Lower lobe of right lung (tissue), 2 donors: ENCODE measurements around the gene SPATA18. TPM values are rescaled to one million over a fixed set of nuclear protein-coding genes. Genes with fewer than 3 reads are reported as not detected.
"Not testable (repeated sequence)": the region's sequence is repeated elsewhere in the genome, so short reads cannot be mapped to it uniquely, and the experiment has no call there.

Experiments used
- ATAC-seq, 2 donors: fragments of 200-7000 bp; cut with Tn5 transposase; one replicate each; pipeline ENCODE4 v1.9.1; 2020 to 2022; ENCODE audit warnings: mild to moderate bottlenecking in 2 of 2, moderate library complexity in 2 of 2
- DNase-seq: peaks from one replicate; pipeline ENCODE4 v3.0.0-alpha.2; 2020
- H3K27ac ChIP-seq: fragments of 200-600 bp; one replicate; pipeline ENCODE4 v1.8.0; 2022
- H3K27me3 ChIP-seq: fragments of 200-600 bp; one replicate; pipeline ENCODE4 v1.8.0; 2022; ENCODE audit warnings: low read depth
- H3K36me3 ChIP-seq: fragments of 200-600 bp; one replicate; pipeline ENCODE4 v1.8.0; 2022; ENCODE audit warnings: mild to moderate bottlenecking
- H3K4me1 ChIP-seq: fragments of 200-600 bp; one replicate; pipeline ENCODE4 v1.8.0; 2022
- H3K4me3 ChIP-seq: fragments of 200-600 bp; one replicate; pipeline ENCODE4 v1.8.0; 2022; ENCODE audit warnings: mild to moderate bottlenecking
- H3K9me3 ChIP-seq: fragments of 200-600 bp; one replicate; pipeline ENCODE4 v1.8.0; 2022
- CTCF ChIP-seq: fragments of 200-600 bp; IDR thresholded peaks from one replicate; pipeline ENCODE4 v1.8.0; 2022; ENCODE audit warnings: antibody characterized with exemption, mild to moderate bottlenecking
- intact Hi-C: fragments of 100-400 bp; cut with DNase I; formaldehyde crosslinking; loops from one replicate; pipeline ENCODE4 v1.11.0; 2022
- total RNA-seq: library from RNA; stranded (reverse); fragmentation: NEBNext Ultra II Directional; extraction: Animal tissue kit (Norgen Biotek cat#: 25700); gene quantifications from one replicate; pipeline ENCODE4 v1.2.1, GENCODE V29; 2021
- donor health status: DM: no; HTN: yes; CAD: no; lungs with severe emphysema.

Gene SPATA18
- total RNA-seq, 1 donor from 2014 or later, result 24.7 TPM

- Histone ChIP-seq H3K4me1 (no peaks in the 10 kb centered on the region), H3K36me3 (no peaks in the 10 kb centered on the region), H3K27me3 (no peaks in the 10 kb centered on the region), H3K27ac (no peak overlapping the region), H3K9me3 (no peaks in the 10 kb centered on the region), H3K4me3 (no peak overlapping the region)
- ATAC-seq (no peak), DNase-seq (no peak)
- TF ChIP-seq CTCF, result no peak
- intact Hi-C loops, result no loop called here
Measured at GRCh38 chr4:52126226-52126625, 75.1 kb downstream of the SPATA18 start.

DNA sequence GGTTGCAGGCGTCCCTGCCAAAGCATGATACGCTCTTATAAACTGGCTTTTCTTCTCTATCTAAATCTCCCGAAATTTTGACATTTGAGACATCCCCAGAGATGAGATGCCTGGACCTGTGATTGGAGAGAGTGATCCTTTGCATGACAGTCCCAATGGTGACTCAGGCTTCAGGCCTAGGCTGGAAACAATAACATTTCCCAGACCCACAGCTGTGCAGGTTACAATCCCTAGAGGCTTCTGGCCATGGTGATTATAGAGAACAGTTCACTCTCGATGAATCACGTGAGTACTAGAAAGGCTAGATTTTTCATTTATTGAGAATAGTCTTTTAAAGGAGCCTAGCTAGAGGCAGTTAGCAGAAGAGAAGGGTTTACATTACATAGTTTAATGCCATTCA, 75.9 kb downstream of the SPATA18 start:
- Histone ChIP-seq H3K9me3 (no peaks in the 10 kb centered on the region), H3K36me3 (no peaks in the 10 kb centered on the region), H3K27me3 (no peaks in the 10 kb centered on the region), H3K4me3 (no peak overlapping the region), H3K4me1 (no peaks in the 10 kb centered on the region), H3K27ac (no peak overlapping the region)
- intact Hi-C loops, result no loop called here
- TF ChIP-seq CTCF, result no peak
- ATAC-seq (no peak), DNase-seq (no peak)

DNA sequence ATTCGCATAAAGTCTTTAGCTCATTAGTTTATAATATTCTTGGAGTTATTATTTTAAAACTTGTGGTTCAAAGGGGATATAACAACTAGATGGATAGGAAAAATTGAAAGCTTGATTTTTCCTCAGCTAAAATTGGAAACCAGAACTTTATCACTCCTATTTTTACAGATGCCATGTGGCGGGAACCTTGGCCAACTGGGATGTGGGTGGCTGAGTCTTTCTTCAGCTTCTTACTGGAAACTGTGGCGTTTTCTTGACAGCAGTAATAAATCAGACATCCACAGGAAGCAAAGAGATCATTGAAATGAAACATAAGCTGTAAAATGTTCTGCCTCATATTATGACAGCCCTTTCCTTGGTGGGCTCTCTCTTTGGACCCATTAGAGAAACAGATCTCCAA, 84.1 kb downstream of the SPATA18 start:
- TF ChIP-seq CTCF, result no peak
- no peak overlapping the region for H3K27ac ChIP-seq
- DNase-seq, result no peak
- intact Hi-C loops, result no loop called here
- H3K4me3 ChIP-seq, result no peak overlapping the region
- ATAC-seq, result no peak
- no peaks in the 10 kb centered on the region for H3K9me3 ChIP-seq
- no peaks in the 10 kb centered on the region for H3K4me1 ChIP-seq
- H3K36me3 ChIP-seq, result no peaks in the 10 kb centered on the region
- H3K27me3 ChIP-seq, result no peaks in the 10 kb centered on the region

- H3K9me3 ChIP-seq, H3K27me3 ChIP-seq, ATAC-seq, DNase-seq, intact Hi-C loops, H3K4me3 ChIP-seq, H3K27ac ChIP-seq, H3K36me3 ChIP-seq, H3K4me1 ChIP-seq: not testable (repeated sequence)
Measured at GRCh38 chr4:52137152-52137551, 86.0 kb downstream of the SPATA18 start.

DNA sequence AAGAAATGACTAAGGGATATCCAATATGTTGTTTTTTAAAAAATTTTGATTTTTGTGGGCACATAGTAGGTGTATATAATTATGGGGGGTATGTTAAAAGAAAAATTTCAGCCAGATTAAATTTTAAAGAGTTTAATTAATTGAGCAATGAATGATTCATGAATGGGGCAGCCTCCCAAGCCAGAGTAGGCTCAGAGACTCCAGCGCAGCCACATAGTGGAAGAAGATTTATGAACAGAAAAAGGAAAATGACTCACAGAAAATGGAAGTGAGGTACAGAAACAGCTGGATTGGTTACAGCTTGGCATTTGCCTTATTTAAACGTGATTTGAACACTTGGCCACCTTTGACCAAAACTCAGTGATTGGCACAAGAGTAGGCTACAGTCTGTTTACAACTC, 91.7 kb downstream of the SPATA18 start:
- no peak for ATAC-seq
- Histone ChIP-seq H3K27me3 (no peaks in the 10 kb centered on the region), H3K36me3 (no peaks in the 10 kb centered on the region), H3K4me1 (no peaks in the 10 kb centered on the region), H3K9me3 (no peaks in the 10 kb centered on the region), H3K27ac (no peak overlapping the region), H3K4me3 (no peak overlapping the region)
- DNase-seq, result no peak
- intact Hi-C loops, result no loop called here
- TF ChIP-seq CTCF, result no peak

DNA sequence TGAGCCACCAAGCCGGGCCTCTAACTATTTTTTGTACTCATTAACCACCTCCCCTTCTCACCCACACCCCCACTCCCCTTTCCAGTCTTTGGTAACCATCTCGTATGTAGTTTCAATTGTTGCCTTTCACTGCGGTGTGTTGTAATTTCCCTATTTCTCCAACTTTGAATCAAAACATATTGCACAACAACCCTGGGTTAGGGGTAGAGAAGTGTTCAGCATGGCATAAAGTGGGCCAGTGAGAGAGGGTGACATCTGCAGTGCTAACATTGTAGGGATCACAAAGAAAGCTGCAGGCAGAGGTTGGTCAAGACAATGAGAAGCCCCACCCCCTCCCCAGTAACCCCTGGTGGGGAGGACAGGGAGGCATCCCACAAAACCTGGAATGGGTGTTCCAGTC, 92.7 kb downstream of the SPATA18 start:
- Histone ChIP-seq H3K27ac (no peak overlapping the region), H3K9me3 (no peaks in the 10 kb centered on the region), H3K27me3 (no peaks in the 10 kb centered on the region), H3K4me3 (no peak overlapping the region), H3K4me1 (no peaks in the 10 kb centered on the region), H3K36me3 (no peaks in the 10 kb centered on the region)
- no peak for DNase-seq
- no peak for TF ChIP-seq CTCF
- no peak for ATAC-seq
- intact Hi-C loops, result no loop called here
